GM10266 (cell line): Measurements from ENCODE around the gene ABCC11.
"Not testable (repeated sequence)": the region's sequence is repeated elsewhere in the genome, so short reads cannot be mapped to it uniquely, and the experiment has no call there.

Experiments used
- DNase-seq: peaks from one replicate; pipeline ENCODE4 v3.0.0; 2012; ENCODE audit errors: extremely low spot score
- TF ChIP-seq, protein P1 (sequence below): IDR thresholded peaks from 2 replicates; pipeline ENCODE4 v1.5.1; 2012; ENCODE audit warnings: mild to moderate bottlenecking, low read depth; ENCODE audit not compliant: control insufficient read depth, insufficient read depth; ENCODE audit errors: missing control alignments

Gene ABCC11

DNA sequence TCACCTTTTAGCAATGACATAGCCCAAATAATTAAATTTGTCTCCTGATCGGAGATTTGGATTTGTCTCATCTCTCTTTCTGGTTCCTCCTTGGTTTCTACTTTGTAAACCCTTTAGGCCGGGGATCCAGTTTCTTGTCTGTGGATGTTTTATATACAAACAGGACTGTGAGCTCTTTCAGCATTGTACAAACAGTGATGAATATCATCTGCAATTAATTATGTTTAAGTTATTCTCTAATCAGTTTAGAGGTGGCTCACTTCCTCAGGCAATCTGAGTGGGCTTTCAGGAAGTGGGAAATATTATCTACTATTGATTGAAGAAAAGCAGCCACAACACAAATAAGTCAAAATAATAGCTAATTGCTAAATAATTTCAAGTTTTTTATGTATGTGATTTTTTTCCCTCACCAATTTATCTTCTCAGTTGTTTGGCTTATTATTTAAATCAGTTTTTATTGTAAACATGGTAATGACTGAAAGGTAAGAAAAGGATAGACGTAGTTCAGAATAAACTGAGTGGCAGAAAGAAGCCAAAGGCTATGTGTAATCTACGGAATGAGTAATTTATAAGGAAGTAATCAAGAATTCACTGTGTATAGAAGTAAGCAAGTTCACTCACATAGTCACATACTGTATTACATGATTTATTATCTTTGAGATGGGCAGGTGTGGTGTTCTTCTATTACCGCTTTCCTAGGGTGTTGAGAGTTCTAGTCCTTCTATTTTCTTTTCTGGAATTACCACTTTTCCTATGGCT lies 3.4 kb upstream of the ABCC11 start:
- TF ChIP-seq, protein P1, sequence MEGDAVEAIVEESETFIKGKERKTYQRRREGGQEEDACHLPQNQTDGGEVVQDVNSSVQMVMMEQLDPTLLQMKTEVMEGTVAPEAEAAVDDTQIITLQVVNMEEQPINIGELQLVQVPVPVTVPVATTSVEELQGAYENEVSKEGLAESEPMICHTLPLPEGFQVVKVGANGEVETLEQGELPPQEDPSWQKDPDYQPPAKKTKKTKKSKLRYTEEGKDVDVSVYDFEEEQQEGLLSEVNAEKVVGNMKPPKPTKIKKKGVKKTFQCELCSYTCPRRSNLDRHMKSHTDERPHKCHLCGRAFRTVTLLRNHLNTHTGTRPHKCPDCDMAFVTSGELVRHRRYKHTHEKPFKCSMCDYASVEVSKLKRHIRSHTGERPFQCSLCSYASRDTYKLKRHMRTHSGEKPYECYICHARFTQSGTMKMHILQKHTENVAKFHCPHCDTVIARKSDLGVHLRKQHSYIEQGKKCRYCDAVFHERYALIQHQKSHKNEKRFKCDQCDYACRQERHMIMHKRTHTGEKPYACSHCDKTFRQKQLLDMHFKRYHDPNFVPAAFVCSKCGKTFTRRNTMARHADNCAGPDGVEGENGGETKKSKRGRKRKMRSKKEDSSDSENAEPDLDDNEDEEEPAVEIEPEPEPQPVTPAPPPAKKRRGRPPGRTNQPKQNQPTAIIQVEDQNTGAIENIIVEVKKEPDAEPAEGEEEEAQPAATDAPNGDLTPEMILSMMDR: no peak
- DNase-seq: no peak

DNA sequence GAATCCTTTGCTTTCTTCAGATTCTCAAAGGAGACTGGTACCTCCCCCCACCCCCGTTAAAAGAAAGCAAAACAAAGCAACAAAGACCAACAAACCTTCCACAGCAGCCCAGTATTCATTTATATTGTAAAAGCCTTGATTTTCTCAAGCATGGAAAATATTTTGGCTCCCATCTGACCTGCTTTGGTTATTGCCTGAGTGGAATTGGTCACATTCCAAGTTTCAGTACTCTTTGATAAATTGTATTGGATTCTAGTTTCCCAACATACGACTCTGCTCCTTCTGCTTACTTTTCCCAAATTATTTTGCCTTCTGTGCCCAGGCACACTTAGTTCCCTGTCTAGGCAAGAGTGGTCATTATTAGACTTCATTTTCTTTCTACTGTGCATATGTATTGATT lies 1.3 kb downstream of the ABCC11 start:
- no peak for DNase-seq
- TF ChIP-seq, protein P1: no peak

DNA sequence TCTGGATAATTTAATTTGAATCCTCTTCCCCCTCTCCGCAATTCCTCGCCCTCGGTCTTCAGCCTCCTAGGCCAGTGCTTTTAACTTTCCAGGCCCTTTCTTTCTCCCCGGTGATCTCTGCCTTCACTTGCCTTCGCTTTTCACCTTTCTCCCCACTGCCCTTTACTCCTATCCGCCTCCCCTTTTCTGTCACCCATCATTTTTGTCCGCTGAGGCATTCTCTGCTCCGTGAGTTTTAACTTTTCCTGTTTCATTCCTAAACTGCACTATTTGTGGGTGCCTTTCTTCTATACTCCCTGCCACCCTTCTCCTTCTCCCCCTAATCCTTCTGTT lies 2.5 kb downstream of the ABCC11 start:
- DNase-seq: no peak
- TF ChIP-seq, protein P1: no peak

DNA sequence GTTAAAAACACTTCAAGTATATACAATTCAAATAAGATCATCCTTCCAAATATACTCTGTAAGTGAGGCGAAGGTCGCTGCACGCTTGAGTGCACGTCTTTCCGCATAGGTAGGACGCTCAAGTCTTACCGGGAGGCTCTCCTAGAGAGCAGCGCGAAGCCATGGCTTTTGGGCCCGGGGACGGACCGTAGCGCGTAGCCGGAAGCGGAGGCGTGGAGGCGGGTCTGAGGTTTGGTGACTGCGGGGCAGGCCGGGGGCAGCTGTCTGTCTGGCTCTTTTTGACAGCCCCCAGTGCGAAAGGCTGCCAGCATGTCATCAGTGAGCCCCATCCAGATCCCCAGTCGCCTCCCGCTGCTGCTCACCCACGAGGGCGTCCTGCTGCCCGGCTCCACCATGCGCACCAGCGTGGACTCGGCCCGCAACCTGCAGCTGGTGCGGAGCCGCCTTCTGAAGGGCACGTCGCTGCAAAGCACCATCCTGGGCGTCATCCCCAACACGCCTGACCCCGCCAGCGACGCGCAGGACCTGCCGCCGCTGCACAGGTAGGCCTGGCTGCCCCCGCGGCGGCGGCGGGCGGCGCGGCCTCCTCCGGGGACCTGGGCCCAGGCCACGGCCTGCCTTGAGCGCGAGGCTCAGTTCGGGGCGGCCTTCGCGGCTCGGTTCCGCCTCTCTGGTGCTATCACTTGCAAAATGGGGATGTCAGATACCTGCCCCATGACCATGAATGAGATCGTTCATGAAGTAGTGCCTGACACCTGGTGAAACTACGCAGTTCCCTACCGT lies 3.1 kb downstream of the ABCC11 start, which contains the start of gene LONP2:
LONP2 (plus strand) TSS at position 221 of the 783 bp plus-strand sequence; CDS start at position 310, 89 bp downstream.
- DNase-seq: peak; percentile 93
- TF ChIP-seq, protein P1: no peak

DNA sequence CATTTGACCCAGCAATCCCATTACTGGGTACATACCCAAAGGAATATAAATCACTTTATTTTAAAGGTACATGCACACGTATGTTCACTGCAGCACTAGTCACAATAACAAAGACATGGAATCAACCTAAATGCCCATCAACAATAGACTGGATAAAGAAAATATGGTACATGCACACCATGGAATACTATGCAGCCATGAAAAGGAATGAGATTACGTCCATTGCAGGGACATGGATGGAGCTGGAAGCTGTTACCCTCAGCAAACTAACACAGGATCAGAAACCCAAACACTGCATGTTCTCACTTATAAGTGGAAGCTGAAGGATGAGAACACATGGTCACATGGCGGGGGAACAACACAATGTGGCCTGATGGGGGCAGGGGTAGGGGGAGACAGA lies 7.2 kb downstream of the ABCC11 start:
- DNase-seq: not testable (repeated sequence)

DNA sequence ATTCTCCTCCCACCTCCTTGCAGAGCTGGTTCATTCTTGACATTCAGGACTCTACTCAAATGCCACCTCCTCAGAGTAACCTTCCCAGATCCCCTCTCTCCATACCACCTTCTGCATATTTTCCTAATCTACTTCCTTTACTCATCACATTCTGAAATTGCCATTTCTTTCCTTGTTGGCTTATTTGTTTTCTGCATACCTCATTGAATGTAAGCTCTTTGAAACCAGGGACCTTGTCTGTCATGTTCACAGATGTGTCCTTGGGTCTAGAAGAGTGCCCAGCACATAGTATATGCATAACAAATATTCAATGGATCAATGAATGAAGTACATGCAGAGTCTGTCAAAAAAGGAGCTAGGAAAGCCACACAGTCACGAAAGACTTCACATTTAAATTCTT lies 11.1 kb downstream of the ABCC11 start:
- TF ChIP-seq, protein P1: no peak

DNA sequence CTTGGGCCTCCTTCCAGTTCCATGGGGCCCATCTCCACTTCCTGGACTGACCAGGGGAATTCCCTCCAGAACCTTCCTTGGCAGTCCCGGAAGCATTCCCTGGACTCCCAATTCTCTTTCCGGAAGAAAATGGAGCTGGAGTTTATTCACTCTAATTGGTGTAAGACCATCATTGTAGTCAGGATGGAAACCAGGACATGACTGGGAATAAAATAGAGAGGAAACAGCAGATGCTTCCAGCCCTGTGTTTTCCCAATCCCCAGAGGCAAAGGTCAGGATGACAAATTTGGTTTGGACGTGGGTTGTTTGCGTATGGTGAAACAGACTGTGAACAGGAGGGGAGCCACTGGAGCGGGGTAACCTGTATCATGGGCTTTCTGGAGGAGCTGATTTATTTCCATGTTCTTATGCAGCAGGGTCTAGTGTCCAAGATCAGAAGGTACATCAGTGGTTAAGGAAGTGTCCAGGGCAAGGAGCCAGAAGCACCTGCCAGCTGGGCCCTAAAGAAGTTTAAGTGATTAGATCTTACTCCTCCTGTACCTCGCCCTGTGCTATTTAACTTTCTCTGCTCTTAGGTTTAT lies 11.7 kb downstream of the ABCC11 start:
- TF ChIP-seq, protein P1: no peak
- no peak for DNase-seq

More for the DNA sequence above, 11.1 kb downstream of the ABCC11 start:
- no peak for DNase-seq
